Osteocyte (in vitro differentiated cells): ENCODE results near the gene ZRANB1. TPM values are rescaled to one million over a fixed set of nuclear protein-coding genes. Genes with fewer than 3 reads are reported as not detected.

Experiments used
- DNase-seq: peaks from one replicate; pipeline ENCODE4 v3.0.0; 2021; ENCODE audit warnings: mixed read lengths; ENCODE audit not compliant: unreplicated experiment; ENCODE audit errors: extremely low spot score
- H3K27ac Mint-ChIP-seq: one replicate; pipeline ENCODE4 v1.8.0; 2021; ENCODE audit warnings: mild to moderate bottlenecking, mixed read lengths; ENCODE audit not compliant: unreplicated experiment
- H3K27me3 Mint-ChIP-seq: one replicate; pipeline ENCODE4 v1.8.0; 2021; ENCODE audit warnings: mixed read lengths; ENCODE audit not compliant: unreplicated experiment
- H3K36me3 Mint-ChIP-seq: one replicate; pipeline ENCODE4 v1.8.0; 2021; ENCODE audit warnings: mixed read lengths; ENCODE audit not compliant: unreplicated experiment
- H3K4me1 Mint-ChIP-seq: one replicate; pipeline ENCODE4 v1.8.0; 2021; ENCODE audit warnings: mixed read lengths; ENCODE audit not compliant: unreplicated experiment
- H3K4me3 Mint-ChIP-seq: one replicate; pipeline ENCODE4 v1.8.0; 2021; ENCODE audit warnings: mild to moderate bottlenecking, moderate library complexity, mixed read lengths; ENCODE audit not compliant: unreplicated experiment
- H3K9me3 Mint-ChIP-seq: one replicate; pipeline ENCODE4 v1.8.0; 2021; ENCODE audit warnings: mixed read lengths; ENCODE audit not compliant: unreplicated experiment
- microRNA-seq: library from miRNA; unstranded; fragments of <30 nt; microRNA quantifications from one replicate; pipeline ENCODE4 v1.1.0, GENCODE V29; 2020; ENCODE audit not compliant: unreplicated experiment
- total RNA-seq: library from RNA; stranded (reverse); gene quantifications from 2 replicates; pipeline ENCODE4 v1.2.1, GENCODE V29; 2021
- TF ChIP-seq, protein P1 (sequence below): fragments of 200-600 bp; sonication (generic); IDR thresholded peaks from 2 replicates; pipeline ENCODE4 v1.5.0; 2021; ENCODE audit warnings: antibody characterized with exemption, mild to moderate bottlenecking, moderate library complexity

Gene ZRANB1
- total RNA-seq, 1 donor from 2014 or later, result 26.8 TPM

DNA sequence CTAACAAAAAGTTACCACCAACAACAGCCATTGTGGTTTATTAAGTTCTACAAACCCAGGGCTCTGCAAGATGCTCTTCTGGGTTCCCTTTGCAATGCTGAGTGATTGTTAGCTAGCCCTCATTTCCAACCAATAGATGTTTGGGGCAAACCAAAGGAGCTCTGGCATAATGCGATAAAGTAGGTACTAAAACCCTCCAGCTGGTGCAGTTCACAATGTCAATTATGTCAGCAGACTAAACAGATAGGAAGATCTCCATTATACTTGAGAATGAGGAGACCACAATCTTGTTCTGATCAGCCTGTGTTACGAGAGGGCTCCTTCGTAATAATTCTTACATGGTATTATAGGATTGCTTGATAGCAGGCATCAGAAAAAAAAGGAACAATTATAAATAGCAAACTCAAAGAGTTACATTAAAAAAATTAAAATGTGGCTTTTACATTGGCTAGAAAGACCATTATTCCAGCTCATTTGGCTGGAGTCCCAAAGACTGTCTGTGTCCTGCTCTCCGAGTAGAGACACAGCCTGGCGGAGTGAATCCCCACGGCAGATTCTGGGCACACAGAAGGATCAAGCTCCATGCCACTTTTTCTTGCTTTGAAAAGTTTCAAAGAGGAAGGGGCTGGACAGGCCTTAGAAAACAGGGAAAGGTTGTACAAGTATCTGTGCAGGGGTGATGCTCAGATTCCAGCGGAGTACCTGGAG lies 93.8 kb downstream of the ZRANB1 start:
- TF ChIP-seq, protein P1, sequence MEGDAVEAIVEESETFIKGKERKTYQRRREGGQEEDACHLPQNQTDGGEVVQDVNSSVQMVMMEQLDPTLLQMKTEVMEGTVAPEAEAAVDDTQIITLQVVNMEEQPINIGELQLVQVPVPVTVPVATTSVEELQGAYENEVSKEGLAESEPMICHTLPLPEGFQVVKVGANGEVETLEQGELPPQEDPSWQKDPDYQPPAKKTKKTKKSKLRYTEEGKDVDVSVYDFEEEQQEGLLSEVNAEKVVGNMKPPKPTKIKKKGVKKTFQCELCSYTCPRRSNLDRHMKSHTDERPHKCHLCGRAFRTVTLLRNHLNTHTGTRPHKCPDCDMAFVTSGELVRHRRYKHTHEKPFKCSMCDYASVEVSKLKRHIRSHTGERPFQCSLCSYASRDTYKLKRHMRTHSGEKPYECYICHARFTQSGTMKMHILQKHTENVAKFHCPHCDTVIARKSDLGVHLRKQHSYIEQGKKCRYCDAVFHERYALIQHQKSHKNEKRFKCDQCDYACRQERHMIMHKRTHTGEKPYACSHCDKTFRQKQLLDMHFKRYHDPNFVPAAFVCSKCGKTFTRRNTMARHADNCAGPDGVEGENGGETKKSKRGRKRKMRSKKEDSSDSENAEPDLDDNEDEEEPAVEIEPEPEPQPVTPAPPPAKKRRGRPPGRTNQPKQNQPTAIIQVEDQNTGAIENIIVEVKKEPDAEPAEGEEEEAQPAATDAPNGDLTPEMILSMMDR, result no peak
- no peaks in the 10 kb centered on the region for H3K27me3 Mint-ChIP-seq
- H3K36me3 Mint-ChIP-seq, result peaks cover 12% of the 10 kb centered on the region
- H3K27ac Mint-ChIP-seq, result peak overlapping the region; percentile 87
- H3K9me3 Mint-ChIP-seq, result no peaks in the 10 kb centered on the region
- peak overlapping the region; percentile 61 for H3K4me3 Mint-ChIP-seq
- no peak for DNase-seq
- H3K4me1 Mint-ChIP-seq, result peaks cover 60% of the 10 kb centered on the region

DNA sequence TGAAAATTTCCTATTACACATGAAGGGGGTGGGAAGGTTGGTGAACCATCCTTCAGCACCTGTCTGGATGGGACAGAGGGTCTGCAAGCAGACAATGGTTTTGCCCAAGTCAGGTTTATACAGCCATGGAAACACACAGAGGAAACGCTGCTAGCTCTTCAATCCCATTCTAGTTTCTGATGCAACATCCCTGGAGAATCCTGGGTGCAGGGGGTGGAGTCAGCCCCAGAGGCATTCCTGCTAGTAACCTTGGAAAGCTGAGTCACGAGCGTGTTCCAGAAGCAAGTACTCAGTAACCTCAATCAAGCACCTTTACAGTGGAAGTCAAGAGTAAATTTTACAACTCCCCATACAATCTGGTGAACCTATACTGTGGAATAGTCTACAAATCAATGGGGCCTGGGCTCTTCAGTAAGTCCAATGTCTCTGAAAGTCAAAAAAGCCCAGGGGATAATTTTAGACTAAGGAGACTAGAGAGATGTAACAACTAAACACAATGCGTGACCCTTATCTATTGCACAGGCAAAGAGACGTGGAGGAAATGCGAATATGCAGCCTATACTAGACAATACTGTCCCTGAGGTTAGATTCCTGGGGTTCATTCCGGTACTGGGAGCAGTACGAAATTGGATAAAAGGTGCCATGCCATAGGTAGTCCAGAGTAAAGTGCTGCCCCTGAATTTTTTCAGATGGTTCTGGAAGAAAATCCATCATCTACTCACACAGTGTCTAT lies 95.4 kb downstream of the ZRANB1 start:
- Mint-ChIP-seq H3K9me3 (no peaks in the 10 kb centered on the region), H3K4me1 (peaks cover 69% of the 10 kb centered on the region), H3K27me3 (no peaks in the 10 kb centered on the region), H3K4me3 (no peak overlapping the region), H3K36me3 (peaks cover 13% of the 10 kb centered on the region), H3K27ac (peak overlapping the region; percentile 80)
- no peak for DNase-seq
- TF ChIP-seq, protein P1, result no peak

Small RNA genes within 50 kb of the gene (microRNA-seq; reads per million reads assigned to microRNA genes)
- gene MIR4296, result not detected

Other genes starting within 250 kb of the ZRANB1 start
- gene FAM53B, start 197.7 kb upstream of the ZRANB1 start, total RNA-seq, result 14.7 and 17.0 TPM in 2 replicates
- 21.9 and 22.0 TPM in 2 replicates for gene EEF1AKMT2, start 150.2 kb upstream of the ZRANB1 start, total RNA-seq
- gene ABRAXAS2, start 140.3 kb upstream of the ZRANB1 start, total RNA-seq, result 13.9 and 15.4 TPM in 2 replicates
- gene CTBP2, start 218.4 kb downstream of the ZRANB1 start, total RNA-seq, result 125 and 127 TPM in 2 replicates